HG02870 (cell line): ENCODE data around the gene TMEM9B.
"Not testable (repeated sequence)": the region's sequence is repeated elsewhere in the genome, so short reads cannot be mapped to it uniquely, and the experiment has no call there.

Experiments
- ATAC-seq: cut with Tn5 transposase; IDR thresholded peaks from one replicate; pipeline ENCODE4 v1.9.1; 2021; ENCODE audit warnings: mild to moderate bottlenecking, moderate library complexity; ENCODE audit not compliant: unreplicated experiment

TMEM9B gene

DNA sequence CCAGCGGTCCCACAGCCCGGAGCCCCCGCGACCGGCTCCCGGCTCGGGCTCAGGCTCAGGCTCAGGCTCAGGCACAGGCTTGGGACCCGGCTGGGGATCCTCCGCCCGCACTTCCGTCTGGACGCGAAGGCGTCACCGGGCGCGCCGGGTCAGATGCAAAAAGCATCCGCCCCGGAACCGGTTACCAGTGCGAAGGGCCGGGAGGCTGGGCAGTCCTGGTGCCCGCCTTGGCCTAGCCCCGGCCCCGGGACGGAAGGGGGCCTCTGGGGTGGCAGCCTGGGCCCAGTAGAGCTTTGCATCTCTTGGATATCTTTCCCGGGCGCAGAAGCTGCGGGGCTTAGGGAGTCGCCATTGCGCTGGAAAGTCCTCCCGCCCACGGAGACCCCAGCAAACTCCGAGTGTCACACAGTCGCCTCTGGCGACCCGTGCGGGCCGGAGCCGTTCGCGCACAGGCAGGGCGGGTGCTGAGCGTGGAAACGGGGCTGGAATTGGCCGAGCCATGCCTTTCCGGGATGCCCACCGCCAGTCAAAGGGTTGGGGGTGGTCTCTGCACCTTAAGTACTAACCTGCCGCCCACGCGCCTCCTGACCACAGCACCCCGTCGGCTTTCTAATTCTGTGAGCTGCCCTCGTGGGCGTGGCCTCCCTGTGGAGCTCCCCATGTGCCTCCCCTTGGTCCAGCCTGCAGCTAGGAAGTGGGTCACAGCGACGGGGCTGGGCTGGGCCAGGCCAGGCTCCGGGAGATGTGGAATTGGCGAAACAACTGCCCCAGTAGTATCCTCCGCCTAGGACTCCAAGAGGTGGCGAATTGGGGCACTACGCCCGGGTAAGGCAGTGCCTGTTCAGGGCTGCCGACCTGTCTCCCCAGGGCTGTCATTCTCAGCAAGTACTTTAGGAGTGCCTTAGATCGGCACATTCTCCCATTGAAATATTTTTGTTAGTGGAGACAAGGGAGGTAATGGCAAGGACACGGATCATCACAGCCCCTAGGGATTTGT, at the start of gene TMEM9B:
TSS of gene TMEM9B (minus strand) at position 119 of the 997 bp plus-strand sequence. CDS start 129 bp downstream, outside the sequence.
- ATAC-seq: peak; percentile 68

DNA sequence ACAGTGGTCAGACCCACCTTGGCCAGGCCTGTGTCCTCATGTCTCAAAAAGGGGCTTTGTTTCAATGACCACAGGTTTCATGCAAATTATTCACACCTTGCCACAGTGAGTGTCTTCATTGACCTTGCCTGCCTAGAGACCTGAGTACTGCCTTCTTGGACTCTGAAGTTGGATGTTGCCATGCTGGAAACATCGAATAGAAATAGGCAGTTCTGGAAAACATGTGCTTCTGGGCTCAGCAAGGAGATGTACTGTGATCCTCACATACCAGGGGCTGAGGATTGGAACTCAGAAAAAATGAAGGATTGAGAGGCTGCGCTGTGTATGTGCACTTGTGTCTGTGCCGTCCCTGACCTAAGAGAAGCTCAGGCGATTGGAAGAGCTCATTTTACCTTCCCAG, 49.1 kb upstream of the TMEM9B start:
- no peak for ATAC-seq

DNA sequence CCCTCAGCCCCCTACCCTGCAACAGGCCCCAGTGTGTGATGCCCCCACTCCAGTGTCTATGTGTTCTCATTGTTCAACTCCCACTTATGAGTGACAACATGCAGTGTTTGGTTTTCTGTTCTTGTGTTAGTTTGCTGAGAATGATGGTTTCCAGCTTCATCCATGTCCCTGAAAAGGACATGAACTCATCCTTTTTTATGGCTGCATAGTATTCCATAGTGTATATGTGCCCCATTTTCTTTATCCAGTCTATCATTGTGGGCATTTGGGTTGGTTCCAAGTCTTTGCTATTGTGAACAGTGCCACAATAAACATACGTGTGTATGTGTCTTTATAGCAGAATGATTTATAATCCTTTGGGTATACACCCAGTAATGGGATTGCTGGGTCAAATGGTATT, 45.3 kb upstream of the TMEM9B start:
- ATAC-seq: not testable (repeated sequence)

DNA sequence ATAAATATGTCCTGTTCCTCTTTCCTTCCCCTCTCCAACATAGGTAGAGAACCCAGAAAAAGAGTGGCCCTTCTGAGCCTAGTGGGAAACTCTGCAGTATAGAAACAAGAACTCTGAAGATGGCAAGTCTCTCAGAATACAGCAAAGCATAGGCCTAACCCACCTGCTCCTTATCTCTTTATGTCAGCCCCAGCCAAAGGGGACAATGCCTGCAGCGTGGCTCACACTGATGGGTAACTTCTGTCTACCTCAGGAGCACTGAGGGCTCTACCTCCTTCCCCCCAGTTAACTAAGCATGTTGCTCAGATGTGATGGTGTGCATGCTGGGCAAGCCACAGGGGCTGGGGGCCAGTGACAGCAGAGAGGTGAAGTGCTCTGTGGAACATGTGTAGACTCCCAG, 44.4 kb upstream of the TMEM9B start:
- no peak for ATAC-seq

DNA sequence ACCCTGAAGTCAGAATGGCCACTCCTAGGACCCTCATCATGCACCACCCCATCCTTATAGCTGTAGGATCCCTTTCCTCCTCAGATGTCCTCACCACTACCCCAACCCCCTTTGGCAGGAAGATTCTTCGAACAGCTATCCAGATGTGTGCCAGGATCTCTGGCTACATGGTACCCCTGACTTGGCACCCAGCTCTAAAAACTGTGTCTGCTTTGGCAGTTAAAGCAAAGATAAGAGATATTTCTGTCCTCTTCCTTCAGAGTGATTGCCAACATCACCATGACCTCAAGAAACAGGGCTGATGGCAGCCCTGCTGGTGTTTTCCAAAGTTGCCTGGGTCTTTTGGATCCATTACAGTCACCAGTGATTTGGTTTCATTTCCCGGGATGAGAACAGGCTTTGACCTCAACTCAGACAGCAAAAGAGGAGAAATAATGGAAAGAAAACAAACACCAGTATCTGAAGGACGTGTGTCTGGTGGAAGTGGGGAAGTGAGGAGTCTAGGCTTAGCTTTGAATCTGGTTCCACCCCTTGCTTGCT, 43.8 kb upstream of the TMEM9B start:
- no peak for ATAC-seq

DNA sequence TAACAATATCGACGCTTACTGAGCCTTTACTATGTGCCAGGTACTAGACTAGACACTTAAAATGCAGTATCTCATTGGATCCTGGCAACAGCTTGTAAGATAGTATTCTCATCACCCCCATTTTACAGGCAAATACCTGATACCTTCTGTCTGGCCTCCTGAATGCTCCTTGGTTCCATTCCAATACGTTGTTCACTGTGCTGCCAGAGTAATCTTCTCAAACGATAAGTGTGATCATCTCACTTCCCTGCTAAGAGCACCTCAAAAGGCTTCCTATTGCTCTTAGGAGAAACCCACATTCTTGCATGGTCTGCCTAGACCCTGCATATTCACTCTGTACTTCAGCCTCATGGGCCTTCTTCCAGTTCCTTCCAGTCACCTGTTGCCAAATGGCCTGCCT, 40.8 kb upstream of the TMEM9B start:
- no peak for ATAC-seq

DNA sequence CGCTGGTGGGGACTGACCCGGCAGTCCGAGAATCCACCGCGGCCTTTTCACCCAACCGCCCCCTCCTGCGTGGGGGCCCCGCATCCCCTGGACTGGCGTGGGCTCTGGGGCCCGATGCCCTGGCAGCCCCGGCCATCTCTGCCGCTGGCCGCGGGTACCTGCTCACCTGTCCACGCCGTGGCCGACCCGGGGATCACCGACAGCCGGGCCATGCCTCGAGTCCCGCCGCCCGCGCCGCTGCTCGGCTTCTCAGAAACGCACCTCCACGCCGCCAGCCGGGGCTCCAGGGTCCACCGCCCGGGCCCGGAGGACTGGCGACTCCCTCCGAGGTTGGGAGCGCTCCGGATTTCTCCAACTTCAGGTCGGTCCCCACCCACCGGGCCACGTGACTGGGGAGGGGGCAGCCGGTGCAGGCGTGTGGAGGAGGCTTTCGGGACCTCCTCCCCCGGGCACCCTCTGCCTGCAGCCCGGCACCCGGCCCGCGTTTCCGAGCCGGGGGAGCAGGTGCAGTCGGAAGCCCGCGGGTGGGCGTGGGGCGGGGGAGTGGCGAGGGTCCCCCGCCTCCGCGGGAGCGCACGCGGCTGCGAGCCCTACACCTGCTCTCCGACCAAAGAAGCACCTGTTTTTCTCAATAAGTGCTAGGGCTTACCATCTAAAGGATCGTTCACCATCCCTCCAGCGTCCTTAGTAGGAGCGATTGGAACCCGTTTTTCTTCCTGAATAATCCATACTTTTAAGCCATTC, 40.1 kb upstream of the TMEM9B start:
- ATAC-seq: no peak

DNA sequence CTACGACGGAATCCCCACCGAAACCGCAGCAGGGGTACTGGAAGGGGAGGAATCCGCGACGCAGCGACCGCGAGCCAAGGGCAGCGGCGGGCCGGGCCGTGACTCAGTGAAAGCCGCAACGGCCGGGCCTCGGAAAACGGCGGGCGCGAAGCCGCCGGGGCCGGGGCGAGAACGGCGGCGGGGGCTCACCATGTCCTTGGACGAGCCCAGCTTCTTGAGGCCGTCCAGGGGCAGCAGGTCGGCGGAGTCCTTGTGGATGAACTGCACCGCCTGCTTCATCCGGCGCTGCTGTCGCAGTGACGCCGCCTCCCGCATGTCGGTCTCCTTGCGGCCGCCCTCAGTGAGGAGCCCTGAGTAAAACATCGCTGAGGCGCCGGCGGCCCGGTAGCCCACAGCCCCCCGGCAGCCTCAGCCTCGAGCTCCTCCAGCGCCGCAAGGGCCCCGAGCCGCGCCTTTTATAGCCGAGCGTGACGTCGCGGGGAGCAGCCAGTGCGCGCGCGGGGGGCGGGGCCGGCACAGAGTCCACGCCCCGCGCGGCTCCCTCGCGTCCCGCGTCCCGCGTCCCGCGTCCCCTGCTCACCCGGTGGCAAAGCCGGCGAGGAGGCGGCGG, 39.4 kb upstream of the TMEM9B start, which contains the start of gene NRIP3:
TSS of gene NRIP3 (minus strand) at position 429 of the 610 bp plus-strand sequence. CDS start at position 363, 66 bp downstream.
- ATAC-seq: no peak

DNA sequence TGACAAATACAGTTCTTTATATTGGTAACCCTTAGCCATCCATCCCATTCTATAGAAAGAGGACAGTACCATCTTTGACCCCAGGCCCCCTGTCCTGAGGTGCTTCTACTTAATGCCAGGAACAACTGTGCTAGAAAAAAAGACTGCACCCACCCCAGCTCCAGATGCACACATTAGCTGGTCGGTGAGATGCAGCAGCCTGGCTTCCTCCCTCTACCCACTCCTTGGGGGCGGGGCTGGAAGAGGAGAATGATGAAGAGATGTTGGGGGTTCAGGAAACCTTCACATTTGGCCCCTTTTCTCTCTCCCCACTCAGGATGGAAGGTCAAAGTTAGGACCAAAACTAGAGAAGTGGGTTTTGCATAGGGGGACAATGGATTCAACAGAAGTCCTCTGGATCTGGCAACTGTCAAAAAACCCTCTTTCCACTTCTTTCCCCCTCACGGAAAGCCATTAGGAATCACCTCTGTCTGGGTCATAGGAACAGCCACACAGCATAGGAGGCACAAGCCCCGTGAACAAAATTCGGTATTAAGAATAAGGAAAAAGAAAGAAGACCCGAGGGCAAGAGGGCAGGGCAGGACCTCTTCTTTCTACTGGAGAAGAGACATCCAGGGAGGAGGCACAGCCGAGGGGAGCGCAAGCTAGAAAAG, 38.8 kb upstream of the TMEM9B start:
- no peak for ATAC-seq

DNA sequence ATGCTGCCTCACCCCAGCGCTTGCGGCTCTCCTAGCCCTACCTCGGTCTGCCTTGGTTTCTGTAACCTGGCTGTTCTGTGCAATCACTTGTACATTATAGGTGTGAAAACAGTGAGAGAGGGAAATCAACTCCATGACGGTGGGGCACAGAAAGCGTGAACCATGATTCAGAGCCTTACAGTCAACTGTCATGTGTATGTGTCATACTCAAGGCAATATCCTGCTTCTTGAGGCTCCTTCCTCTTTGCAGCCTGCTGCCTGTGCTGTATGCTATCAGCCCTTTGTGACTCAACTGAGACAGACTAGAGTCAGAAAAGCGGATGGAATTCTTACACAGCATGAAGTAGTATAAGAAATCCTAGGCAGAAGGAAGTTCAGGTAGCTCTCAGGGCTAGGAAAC, 37.5 kb upstream of the TMEM9B start:
- no peak for ATAC-seq

DNA sequence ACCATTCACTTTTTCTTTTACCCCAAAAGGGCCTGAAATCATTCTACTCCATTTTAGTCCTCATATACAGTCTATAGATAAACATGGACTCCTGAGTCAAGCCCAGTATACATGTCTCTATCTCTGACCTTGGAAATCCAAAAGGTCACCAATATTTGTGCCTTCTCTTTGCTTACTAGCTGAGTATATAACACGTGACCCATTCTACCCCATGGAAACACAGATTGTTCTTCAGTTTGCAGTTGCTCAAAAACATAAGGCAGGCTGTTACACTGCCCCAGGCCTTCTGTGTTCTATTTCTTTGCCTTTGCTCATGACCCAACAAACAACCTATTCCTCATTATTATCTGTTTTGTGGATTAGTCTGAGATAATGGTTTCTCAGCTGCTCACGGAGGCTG, 33.8 kb upstream of the TMEM9B start:
- no peak for ATAC-seq

DNA sequence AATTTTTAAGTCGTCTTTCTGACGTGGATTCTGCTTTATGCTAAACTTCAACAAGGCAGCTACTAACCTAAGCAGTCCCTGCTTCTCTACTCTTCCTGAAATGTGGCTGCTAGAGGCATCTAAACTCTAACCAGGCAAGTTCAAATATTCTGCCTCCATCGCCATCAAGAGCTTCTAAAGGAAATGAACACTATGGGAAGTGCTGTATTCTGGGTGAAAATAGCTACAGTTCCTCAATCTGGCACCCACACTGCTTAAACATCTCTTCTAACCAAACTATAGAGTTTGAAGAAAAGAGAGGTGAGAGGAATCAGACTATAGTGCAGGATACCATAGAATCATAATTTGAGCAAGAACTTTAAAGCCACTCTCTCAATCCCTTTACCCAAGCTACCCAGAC, 33.2 kb upstream of the TMEM9B start:
- ATAC-seq: no peak

DNA sequence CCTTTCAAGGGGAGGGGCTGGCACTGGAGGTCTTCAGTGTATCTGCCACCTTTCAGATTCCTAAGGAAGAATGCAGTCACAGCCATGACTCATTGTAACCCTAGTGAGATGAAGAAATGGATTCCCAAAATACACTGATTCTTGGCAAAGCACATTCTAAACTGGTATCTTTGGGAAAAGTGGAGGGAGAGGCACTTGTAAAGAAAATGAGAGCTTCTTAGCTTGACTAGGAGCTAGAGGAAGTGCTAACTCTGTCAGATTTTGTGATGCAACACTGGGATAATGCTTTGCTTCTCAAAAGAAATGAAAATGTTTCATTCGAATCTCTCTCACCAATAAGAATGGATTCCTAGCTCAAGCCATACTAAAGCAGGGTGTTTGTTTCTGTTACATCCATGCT, 25.2 kb upstream of the TMEM9B start:
- no peak for ATAC-seq

DNA sequence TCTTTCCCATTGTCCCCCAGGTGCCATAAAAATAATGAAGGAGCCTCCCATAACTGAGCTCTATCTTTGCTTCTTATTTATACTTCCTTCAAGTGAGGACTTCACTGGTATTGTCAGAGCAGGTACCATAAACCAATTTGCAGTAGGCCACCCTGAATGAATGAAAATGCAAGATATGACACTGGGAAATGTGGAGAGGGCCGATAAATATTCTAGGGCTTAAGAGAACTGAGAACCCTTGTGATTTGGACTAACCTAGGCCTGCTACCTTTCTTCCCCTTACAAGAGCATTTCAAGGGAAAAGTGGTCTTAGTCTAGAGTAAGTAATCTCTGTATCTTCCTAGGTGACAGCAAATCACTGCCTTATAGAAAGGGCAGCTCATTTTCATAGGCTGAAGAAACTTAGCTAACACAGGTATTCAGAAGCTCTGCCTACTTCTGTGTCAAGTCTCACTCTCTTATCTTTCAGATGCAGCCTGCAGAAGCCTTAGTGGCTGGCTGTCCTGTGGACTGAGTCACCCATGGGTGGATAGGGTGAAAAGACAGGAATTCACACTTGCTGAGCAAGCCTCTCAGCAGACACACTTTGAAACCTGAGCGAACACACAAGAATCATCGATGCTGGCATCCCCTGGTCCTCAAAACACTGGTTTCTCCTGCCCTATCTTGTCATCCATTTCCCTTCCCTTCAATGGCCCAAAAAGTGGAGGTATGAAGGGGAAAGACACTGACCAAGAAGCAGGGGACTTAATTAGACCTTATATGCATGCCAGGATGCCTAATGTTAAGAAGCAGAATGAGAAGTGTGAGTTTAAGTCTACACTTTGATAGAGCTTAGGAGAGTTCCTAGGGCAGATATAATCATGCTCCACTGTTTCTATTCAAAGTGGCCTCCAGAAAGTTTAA, 24.3 kb upstream of the TMEM9B start:
- ATAC-seq: no peak

DNA sequence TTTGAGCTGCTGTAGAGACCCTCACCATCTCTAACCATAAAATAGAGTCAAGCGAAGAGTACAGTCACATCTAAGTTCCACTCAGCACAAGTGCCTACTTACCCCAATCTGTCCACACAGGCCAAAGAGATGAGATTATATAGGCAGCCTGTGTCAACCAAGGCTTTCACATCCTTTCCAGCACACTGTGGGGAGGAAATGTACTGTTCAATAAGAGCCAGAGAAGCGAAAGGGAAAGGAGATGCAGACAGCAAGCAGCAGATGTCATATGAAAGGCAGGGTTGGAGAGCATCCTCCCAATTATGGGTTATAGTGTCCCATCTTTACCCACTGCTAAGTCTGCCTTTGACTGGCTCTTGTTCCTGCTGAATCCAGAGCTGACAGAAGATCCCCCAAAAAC, 23.2 kb upstream of the TMEM9B start:
- ATAC-seq: no peak

DNA sequence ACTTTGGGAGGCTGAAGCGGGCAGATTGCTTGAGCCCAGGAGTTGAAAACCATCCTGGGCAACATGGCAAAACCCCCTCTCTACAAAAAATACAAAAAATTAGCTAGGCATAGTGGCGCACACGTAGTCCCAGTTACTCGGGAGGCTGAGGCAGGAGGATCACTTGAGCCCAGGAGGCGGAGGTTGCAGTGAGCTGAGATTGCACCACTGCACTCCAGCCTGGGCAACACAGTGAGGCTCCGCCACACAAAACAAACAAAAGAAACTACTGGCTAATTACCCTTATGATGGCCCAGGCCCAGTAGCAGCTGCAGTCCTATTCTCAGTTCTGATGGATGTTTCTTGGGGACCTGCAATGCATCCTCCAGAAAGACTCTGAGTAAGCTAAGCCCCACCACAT, 22.5 kb upstream of the TMEM9B start:
- ATAC-seq: not testable (repeated sequence)

DNA sequence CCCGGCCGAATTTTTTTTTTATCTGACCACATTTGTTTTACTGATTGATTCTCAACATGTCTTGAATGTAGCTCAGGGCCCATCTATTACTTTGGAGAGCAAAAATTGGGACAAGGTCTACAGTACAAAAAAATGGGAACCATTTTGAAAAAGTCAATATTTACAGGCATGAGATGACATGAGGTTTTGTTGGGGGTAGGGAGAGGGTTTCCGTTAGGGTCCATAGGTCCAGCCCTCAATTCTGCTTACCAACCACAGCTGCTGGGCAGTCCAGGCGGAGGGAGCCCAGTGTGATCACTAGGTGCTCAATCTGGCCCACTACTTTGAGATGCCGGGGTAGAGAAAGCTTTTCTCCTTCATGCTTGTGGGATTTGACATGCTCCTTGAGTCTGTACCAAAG, 21.2 kb upstream of the TMEM9B start:
- ATAC-seq: no peak

DNA sequence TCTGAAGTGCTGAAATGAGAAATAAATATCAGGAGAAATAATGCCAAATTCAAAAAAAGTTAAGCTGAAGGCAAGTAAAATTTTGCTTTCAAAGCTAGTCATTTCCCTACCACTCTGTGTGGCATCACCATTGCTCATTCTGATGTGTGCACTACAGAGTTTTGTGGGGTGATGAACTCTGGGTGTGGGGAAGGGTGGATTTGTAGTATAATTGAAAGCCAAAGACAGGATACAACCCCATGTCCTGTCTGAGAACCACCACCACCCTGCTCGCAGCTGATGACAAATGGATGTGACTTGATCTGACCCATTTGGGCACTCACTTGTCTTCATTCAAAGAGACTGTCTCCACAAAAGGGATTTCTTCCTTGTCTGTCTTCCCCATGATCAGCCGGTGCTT, 19.3 kb upstream of the TMEM9B start:
- no peak for ATAC-seq

DNA sequence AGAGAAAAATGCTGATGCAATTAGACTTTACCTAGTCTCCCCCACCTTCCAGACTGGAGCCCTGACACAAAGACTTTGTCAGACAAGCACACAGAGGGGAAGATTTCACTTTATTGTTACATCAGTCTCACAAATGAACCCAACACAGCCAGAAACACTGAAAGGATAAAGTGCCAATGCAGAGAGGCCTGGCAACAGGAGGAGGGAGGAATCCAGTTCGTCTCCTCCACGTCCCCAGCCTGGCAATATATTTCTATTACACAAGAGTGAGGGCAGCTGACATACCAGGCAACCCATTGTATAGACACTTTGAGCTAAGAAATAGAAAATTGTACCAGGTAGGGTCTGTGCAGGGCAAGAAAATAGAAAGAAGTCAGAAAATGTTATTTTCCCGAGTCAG, 16.2 kb upstream of the TMEM9B start:
- no peak for ATAC-seq

DNA sequence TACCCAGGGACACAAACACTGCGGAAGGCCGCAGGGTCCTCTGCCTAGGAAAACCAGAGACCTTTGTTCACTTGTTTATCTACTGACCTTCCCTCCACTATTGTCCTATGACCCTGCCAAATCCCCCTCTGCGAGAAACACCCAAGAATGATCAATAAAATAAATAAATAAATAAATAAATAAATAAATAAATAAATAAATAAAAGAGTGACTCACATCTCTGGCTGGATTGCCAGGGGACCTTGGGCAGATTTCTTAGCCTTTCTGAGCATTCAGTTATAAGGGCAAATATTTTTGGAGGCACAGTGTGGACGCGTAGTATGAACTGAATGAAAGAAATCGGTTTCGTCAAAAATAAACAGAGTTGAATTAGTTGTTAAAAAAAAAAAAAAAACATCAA, 15.1 kb upstream of the TMEM9B start:
- ATAC-seq: not testable (repeated sequence)
